ENCODE measurements around the gene DPYD. TPM values are rescaled to one million over a fixed set of nuclear protein-coding genes. Genes with fewer than 3 reads are reported as not detected.

Gene DPYD
- total RNA-seq, 2 donors from 2014 or later: 4.9 to 11.7 TPM

DNA sequence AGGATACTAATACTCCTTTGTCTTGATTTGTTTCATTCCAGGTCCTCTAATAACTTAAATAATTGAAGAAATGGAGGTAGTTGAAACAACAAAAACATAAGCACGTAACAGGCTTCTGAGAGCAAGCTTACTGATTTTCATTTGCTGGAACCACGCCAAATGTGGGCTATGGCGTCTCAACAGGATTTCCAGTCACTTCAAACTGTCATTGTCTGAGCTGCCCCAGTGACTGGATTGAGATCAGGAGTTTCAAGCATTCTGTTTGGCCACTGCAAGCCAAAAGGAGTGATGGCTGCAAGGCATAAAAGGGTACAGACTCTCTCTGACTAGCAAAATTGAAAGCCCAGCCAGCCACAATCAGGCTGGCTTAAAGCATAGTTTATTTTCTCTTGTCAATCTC, 289.9 kb downstream of the DPYD start:
- Histone ChIP-seq H3K9ac (ENCODE audit: low read depth in 2 of 2, low read length in 2 of 2) (no peak overlapping the region), H3K27me3 (no peaks in the 10 kb centered on the region), H3K4me1 (no peaks in the 10 kb centered on the region), H3K9me3 (no peaks in the 10 kb centered on the region), H3K36me3 (no peaks in the 10 kb centered on the region), H3K27ac (no peak overlapping the region), H3K4me3 (no peak overlapping the region)
- intact Hi-C loops (cut with DNase I): no loop called here
- TF ChIP-seq, protein P1, sequence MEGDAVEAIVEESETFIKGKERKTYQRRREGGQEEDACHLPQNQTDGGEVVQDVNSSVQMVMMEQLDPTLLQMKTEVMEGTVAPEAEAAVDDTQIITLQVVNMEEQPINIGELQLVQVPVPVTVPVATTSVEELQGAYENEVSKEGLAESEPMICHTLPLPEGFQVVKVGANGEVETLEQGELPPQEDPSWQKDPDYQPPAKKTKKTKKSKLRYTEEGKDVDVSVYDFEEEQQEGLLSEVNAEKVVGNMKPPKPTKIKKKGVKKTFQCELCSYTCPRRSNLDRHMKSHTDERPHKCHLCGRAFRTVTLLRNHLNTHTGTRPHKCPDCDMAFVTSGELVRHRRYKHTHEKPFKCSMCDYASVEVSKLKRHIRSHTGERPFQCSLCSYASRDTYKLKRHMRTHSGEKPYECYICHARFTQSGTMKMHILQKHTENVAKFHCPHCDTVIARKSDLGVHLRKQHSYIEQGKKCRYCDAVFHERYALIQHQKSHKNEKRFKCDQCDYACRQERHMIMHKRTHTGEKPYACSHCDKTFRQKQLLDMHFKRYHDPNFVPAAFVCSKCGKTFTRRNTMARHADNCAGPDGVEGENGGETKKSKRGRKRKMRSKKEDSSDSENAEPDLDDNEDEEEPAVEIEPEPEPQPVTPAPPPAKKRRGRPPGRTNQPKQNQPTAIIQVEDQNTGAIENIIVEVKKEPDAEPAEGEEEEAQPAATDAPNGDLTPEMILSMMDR (IDR thresholded peaks at IDR 0.05): no peak
- no peak for DNase-seq

DNA sequence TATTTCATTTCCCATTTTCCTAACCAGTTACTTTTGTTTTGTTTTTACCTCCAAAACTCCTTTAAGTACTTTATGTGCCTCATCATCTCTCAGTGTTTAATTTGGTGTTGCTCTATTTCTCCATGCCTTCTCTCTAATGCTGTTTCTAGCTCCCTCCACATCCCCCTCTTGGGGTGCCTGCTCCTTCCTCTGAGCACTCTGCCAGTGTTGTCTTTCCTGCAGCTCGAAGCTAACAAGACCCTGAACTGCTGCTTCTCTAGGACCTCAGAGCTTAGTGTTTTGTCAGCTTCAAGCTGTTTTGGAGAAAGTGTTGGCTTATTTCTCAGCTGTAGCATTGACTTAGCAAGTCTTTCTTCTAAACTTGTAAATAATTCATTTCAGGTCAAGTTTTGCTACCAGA, 290.6 kb downstream of the DPYD start:
- DNase-seq: no peak
- Histone ChIP-seq H3K27ac (no peak overlapping the region), H3K36me3 (no peaks in the 10 kb centered on the region), H3K9ac (ENCODE audit: low read depth in 2 of 2, low read length in 2 of 2) (no peak overlapping the region), H3K4me1 (no peaks in the 10 kb centered on the region), H3K27me3 (no peaks in the 10 kb centered on the region), H3K4me3 (no peak overlapping the region), H3K9me3 (no peaks in the 10 kb centered on the region)
- intact Hi-C loops (cut with DNase I): no loop called here
- TF ChIP-seq, protein P1 (IDR thresholded peaks at IDR 0.05): no peak

DNA sequence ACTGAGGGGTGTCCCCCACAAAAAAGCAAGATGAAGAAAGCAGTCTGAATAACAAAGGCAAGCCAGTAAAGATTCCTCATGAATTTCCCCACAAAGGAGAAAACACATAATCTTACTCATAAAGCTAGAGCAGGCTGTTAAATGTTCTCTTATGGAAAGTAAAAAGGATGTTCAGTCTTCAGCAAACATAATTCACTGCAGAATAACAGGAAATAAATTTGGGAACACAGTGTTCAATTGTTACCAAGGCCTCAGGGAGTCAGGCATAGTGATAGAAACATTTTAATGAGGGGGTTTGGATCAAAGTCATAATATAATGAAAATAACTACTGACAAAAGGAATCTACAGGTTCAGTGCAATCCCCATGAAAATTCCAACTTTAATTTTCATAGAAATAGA, 297.6 kb downstream of the DPYD start:
- Histone ChIP-seq H3K9ac (ENCODE audit: low read depth in 2 of 2, low read length in 2 of 2) (no peak overlapping the region), H3K4me3 (no peak overlapping the region), H3K27me3 (no peaks in the 10 kb centered on the region), H3K36me3 (no peaks in the 10 kb centered on the region), H3K27ac (no peak overlapping the region), H3K4me1 (no peaks in the 10 kb centered on the region), H3K9me3 (no peaks in the 10 kb centered on the region)
- no peak for DNase-seq
- intact Hi-C loops (cut with DNase I): no loop called here
- TF ChIP-seq, protein P1 (IDR thresholded peaks at IDR 0.05): no peak

DNA sequence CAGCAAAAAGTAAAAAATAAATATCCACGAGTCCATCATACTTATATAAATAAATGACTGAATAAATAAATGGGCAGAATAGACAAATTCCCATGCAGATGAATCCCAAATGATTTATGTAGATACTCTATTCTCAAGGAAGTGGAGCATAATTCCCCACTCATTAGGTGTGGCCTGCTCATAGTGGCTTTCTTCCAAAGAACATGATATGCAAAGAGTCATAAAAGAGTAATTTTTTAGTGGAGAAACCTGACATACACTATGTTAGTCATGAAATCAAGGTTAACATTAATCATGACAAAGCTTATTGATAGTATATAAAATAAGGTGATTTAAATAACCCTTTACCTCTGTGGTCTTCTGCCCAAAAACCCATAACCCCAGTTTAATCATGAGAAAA, 298.9 kb downstream of the DPYD start:
- intact Hi-C loops (cut with DNase I): no loop called here
- Histone ChIP-seq H3K9ac (ENCODE audit: low read depth in 2 of 2, low read length in 2 of 2) (no peak overlapping the region), H3K36me3 (no peaks in the 10 kb centered on the region), H3K27me3 (no peaks in the 10 kb centered on the region), H3K4me3 (no peak overlapping the region), H3K27ac (no peak overlapping the region), H3K9me3 (no peaks in the 10 kb centered on the region), H3K4me1 (no peaks in the 10 kb centered on the region)
- TF ChIP-seq, protein P1 (IDR thresholded peaks at IDR 0.05): no peak
- DNase-seq: no peak

DNA sequence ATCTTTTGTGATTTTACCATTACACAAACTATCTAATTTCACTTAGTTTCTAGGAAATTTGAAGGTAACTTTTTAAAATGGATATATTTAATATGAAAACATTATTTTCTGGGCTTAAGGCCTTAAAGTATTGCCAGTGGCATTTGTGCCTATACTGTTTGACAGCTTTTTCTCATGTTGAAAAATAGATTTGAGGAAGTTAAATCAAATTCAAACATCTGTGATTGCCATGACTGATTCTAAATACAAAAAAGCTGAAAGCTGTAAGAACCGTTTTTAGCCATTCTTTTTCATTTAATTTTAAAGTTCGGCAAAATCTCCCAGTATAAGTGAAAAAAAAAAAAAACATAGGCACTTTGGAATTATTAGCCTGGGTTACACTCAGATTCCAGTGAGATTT, 301.1 kb downstream of the DPYD start:
- Histone ChIP-seq H3K4me1 (no peaks in the 10 kb centered on the region), H3K27me3 (no peaks in the 10 kb centered on the region), H3K27ac (no peak overlapping the region), H3K36me3 (no peaks in the 10 kb centered on the region), H3K4me3 (no peak overlapping the region), H3K9me3 (no peaks in the 10 kb centered on the region), H3K9ac (ENCODE audit: low read depth in 2 of 2, low read length in 2 of 2) (no peak overlapping the region)
- intact Hi-C loops (cut with DNase I): no loop called here
- no peak for DNase-seq
- TF ChIP-seq, protein P1 (IDR thresholded peaks at IDR 0.05): no peak

DNA sequence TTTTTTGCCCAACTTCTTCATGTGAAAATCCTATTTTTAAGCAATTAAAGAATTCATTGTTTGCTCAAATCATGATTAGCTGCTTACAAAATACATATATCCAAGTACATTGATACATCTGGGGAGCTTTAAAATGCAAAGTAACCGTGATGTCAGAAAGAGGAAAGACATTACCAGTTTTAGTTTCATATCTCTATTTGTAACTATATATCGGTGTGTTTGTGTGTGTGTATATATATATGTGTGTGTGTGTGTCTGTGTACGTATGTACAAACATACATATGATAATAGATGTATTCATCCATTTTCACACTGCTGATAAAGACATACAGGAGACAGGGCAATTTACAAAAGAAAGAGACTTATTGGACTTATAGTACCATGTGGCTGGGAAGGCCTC, 310.1 kb downstream of the DPYD start:
- intact Hi-C loops (cut with DNase I): no loop called here
- H3K36me3 ChIP-seq: no peaks in the 10 kb centered on the region
- no peak for DNase-seq
- no peak overlapping the region for H3K4me3 ChIP-seq
- TF ChIP-seq, protein P1 (IDR thresholded peaks at IDR 0.05): no peak
- no peaks in the 10 kb centered on the region for H3K9me3 ChIP-seq
- H3K27me3 ChIP-seq: no peaks in the 10 kb centered on the region
- H3K27ac ChIP-seq: no peak overlapping the region
- H3K4me1 ChIP-seq: no peaks in the 10 kb centered on the region
- H3K9ac ChIP-seq (ENCODE audit: low read depth in 2 of 2, low read length in 2 of 2): no peak overlapping the region

Data from colonic mucosa (tissue), 4 donors.